GM12878 (cell line): ENCODE measurements around the gene TMC6. TPM values are rescaled to one million over a fixed set of nuclear protein-coding genes. Genes with fewer than 3 reads are reported as not detected.

Experiments used
- E2F8 ChIP-seq: fragments of 450-650 bp; IDR thresholded peaks from 2 replicates; pipeline ENCODE4 v1.6.1; 2018; ENCODE audit warnings: mild to moderate bottlenecking, low read depth, moderate library complexity; ENCODE audit not compliant: partially characterized antibody
- E4F1 ChIP-seq: fragments of 450-650 bp; IDR thresholded peaks from 2 replicates; pipeline ENCODE4 v1.6.1; 2018; ENCODE audit warnings: borderline replicate concordance, mild to moderate bottlenecking; ENCODE audit not compliant: partially characterized antibody
- EED ChIP-seq: sonication (generic); IDR thresholded peaks from 2 replicates; pipeline ENCODE4 v1.6.1; 2016; ENCODE audit warnings: antibody characterized with exemption, low read depth
- IRF4 ChIP-seq: IDR thresholded peaks from 2 replicates; pipeline ENCODE4 v1.6.1; 2011; ENCODE audit warnings: low read depth, low read length
- NFXL1 ChIP-seq: fragments of 450-650 bp; IDR thresholded peaks from 2 replicates; pipeline ENCODE4 v1.6.1; 2017; ENCODE audit warnings: antibody characterized with exemption, mild to moderate bottlenecking, borderline replicate concordance
- NR2C2 ChIP-seq: IDR thresholded peaks from 2 replicates; pipeline ENCODE4 v1.6.1; 2011; ENCODE audit warnings: borderline replicate concordance, low read depth; ENCODE audit not compliant: control insufficient read depth, insufficient read length
- POLR2AphosphoS2 ChIP-seq: IDR thresholded peaks from 2 replicates; pipeline ENCODE4 v1.6.1; 2011; ENCODE audit warnings: low read depth, mild to moderate bottlenecking, low read length, improper control_type of control experiment, moderate library complexity
- SMARCA5 ChIP-seq: fragments of 450-650 bp; IDR thresholded peaks from 2 replicates; pipeline ENCODE4 v1.6.1; 2017; ENCODE audit warnings: mild to moderate bottlenecking
- TBL1XR1 ChIP-seq: IDR thresholded peaks from 2 replicates; pipeline ENCODE4 v1.6.1; 2012; ENCODE audit warnings: low read depth, low read length, improper control_type of control experiment
- WRNIP1 ChIP-seq: IDR thresholded peaks from 2 replicates; pipeline ENCODE4 v1.6.1; 2011; ENCODE audit warnings: low read depth, low read length, improper control_type of control experiment, borderline replicate concordance
- ZBTB33 ChIP-seq: fragments of 450-650 bp; IDR thresholded peaks from 2 replicates; pipeline ENCODE4 v1.6.1; 2017; ENCODE audit warnings: mild to moderate bottlenecking
- ZNF592 ChIP-seq: fragments of 450-650 bp; IDR thresholded peaks from 2 replicates; pipeline ENCODE4 v1.6.1; 2017; ENCODE audit warnings: mild to moderate bottlenecking, moderate library complexity
- ZNF687 ChIP-seq: fragments of 450-650 bp; IDR thresholded peaks from 2 replicates; pipeline ENCODE4 v1.6.1; 2017; ENCODE audit warnings: mild to moderate bottlenecking, moderate library complexity
- polyA plus RNA-seq, 11 experiments: library from polyadenylated mRNA; depleted of rRNA in 4 of 11; unstranded in 6 of 11; stranded (reverse) in 5 of 11; fragments of >200 nt; fragmentation: Nextera tagmentation in 4 of 11; fragmentation: Illumina TruSeq in 1 of 11; extraction: Ambion mirVana in 4 of 11; extraction: Trizol in 1 of 11; gene quantifications; 1 replicate in 1 of 11; 2 replicates in 10 of 11; pipeline versions ENCODE4 v1.2.1 to v1.2.3, GENCODE V29; 2011 to 2016; ENCODE audit warnings: inconsistent platforms in 2 of 11, missing spikeins in 2 of 11, low read depth in 1 of 11
- total RNA-seq, 4 experiments: library from RNA; depleted of rRNA in 3 of 4; stranded (reverse); fragments of >200 nt in 3 of 4; fragmentation: Illumina TruSeq in 1 of 4; extraction: Trizol in 1 of 4; gene quantifications; 2 replicates each; pipeline versions ENCODE4 v1.2.1 to v1.2.3, GENCODE V29; 2013 to 2021

TMC6 gene
- total and polyA plus RNA-seq, 10 of the 15 experiments (the other 5 are each of a cell fraction or from before 2014, with no cell fraction given) = 1.9 to 232 (median 60.6) TPM

- TF ChIP-seq WRNIP1 = no peak
- peak; percentile 96 for TF ChIP-seq ZNF687
- no peak for TF ChIP-seq IRF4
- no peak for TF ChIP-seq NR2C2
- TF ChIP-seq POLR2AphosphoS2 = no peak
- TF ChIP-seq SMARCA5 = peak; percentile 40; the same call in 1 of the 2 replicates
- peak; percentile 37; the same call in 1 of the 2 replicates for TF ChIP-seq TBL1XR1
- TF ChIP-seq ZNF592 = 0 out of 2 replicates have a peak, but pooled peaks have one; percentile 6
- TF ChIP-seq ZBTB33 = no peak
- TF ChIP-seq NFXL1 = no peak
- no peak for TF ChIP-seq E4F1
- TF ChIP-seq E2F8 = peak; percentile 80
- TF ChIP-seq EED = peak; percentile 49
Observed at GRCh38 chr17:78147315-78147998, 18.9 kb upstream of the TMC6 start (continued).
